GM12874 (cell line): Measurements from ENCODE around the gene CCL4.

Experiments
- TF ChIP-seq, protein P1 (sequence below): IDR thresholded peaks from 2 replicates; pipeline ENCODE4 v1.5.1; 2011; ENCODE audit warnings: low read depth, mild to moderate bottlenecking, control low read depth, low read length, moderate library complexity; ENCODE audit not compliant: insufficient read depth

The CCL4 gene

GRCh38 chr17:36132421-36132831 is 28.8 kb downstream of the CCL4 start:
- TF ChIP-seq, protein P1, sequence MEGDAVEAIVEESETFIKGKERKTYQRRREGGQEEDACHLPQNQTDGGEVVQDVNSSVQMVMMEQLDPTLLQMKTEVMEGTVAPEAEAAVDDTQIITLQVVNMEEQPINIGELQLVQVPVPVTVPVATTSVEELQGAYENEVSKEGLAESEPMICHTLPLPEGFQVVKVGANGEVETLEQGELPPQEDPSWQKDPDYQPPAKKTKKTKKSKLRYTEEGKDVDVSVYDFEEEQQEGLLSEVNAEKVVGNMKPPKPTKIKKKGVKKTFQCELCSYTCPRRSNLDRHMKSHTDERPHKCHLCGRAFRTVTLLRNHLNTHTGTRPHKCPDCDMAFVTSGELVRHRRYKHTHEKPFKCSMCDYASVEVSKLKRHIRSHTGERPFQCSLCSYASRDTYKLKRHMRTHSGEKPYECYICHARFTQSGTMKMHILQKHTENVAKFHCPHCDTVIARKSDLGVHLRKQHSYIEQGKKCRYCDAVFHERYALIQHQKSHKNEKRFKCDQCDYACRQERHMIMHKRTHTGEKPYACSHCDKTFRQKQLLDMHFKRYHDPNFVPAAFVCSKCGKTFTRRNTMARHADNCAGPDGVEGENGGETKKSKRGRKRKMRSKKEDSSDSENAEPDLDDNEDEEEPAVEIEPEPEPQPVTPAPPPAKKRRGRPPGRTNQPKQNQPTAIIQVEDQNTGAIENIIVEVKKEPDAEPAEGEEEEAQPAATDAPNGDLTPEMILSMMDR = no peak

- TF ChIP-seq, protein P1 = no peak
These were observed 30.1 kb downstream of the CCL4 start for GRCh38 chr17:36133602-36134236.

- TF ChIP-seq, protein P1 = no peak
These were observed 31.8 kb downstream of the CCL4 start for GRCh38 chr17:36135465-36135864.

DNA sequence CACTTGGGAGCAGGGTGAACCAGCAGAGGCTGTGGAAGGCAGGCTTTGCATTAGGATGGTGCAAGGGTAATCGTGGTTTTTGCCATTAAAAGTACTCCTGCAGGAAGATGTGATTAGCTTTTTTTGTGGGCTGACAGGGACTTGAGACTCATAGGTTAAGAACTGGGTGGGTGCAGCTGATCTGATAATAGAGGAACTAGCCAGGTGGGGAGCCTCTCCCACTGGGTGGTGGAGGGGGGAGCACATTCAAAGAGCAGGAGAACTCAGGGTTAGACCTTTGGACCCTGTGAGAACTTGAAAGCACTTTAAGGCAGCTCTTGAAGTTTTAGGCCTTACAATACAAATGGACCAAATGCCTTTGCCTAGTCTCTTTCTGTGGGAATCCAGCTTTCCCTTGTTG is 32.4 kb downstream of the CCL4 start:
- TF ChIP-seq, protein P1 = no peak

DNA sequence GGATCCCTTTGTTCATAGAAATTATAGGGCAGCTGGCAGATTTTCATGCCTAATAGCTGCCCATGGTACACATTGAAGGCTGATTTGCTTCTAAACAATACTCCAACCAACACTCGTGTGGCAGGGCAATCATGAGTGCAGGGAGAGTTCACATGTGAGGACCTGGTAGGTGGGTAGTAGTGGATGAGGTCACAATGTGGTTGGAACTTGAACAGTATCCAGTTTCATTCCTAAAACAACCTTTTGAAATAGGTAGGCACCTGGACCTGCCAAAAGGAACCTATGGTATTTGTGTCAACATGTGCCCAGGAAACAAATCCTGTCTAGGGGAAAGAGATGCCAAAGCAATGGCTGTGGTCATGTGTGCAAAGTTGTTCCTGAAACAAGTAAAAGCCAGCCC is 32.8 kb downstream of the CCL4 start:
- TF ChIP-seq, protein P1 = no peak

DNA sequence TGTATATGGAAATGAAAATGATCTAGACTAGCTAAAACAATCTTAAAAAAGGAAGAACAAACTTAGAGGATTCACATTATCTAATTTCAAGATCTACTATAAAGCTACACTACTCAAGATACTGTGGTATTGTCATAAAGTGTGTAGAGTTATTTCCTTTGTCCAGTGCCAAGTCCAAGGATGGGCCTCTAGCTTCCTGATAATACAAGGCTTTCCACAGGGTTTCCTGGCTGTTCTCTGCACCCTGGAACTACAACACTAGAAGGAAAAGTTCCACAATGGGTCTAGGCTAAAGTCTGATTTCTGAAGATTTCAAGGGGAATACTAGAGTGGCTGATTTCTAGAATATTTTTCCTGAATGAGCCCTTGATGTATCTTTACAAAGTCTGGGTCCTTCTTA is 38.6 kb downstream of the CCL4 start:
- TF ChIP-seq, protein P1 = no peak

DNA sequence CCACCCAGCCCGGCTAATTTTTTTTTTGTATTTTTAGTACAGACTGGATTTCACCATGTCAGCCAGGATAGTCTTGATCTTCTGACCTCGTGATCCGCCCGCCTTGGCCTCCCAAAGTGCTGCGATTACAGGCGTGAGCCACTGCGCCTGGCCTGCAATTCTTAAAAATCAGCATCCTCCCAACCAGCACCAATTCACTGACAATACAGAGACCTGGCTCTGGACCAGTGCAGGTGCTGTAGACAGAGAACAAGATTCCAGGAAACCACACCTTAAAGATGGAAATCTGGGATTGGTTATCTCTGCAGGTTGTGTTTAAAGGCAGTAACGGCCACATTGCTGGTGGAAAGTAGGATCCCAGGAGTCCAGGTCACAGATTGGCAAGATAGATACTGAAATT is 39.2 kb downstream of the CCL4 start:
- TF ChIP-seq, protein P1 = no peak
